GM12878 (cell line): ENCODE results near the gene HDAC9. TPM values are rescaled to one million over a fixed set of nuclear protein-coding genes. Genes with fewer than 3 reads are reported as not detected.

Experiments
- ATAC-seq: fragments of 200-7000 bp; cut with Tn5 transposase; 3 replicates; pipeline ENCODE4 v1.9.1; 2020; ENCODE audit warnings: mild to moderate bottlenecking, moderate library complexity
- BruUV-seq: library from RNA; stranded (reverse); fragments of 400-500 nt; replicated peaks from 2 replicates; lab custom pipeline; 2021; lab: Mats Ljungman, UMichigan
- CTCF ChIA-PET: fragments of 300-600 bp; sonication (Branson Sonifier 250); formaldehyde crosslinking; extraction: SDS; loops from one replicate; lab custom pipeline; 2021; ENCODE audit warnings: inconsistent platforms; lab: Yijun Ruan, JAX
- POLR2A ChIA-PET: fragments of 350-600 bp; formaldehyde crosslinking; extraction: SDS; loops from one replicate; lab custom pipeline; 2021; ENCODE audit warnings: inconsistent platforms; lab: Charles Lee
- RAD21 ChIA-PET: fragments of 300-600 bp; sonication (Branson Sonifier 250); formaldehyde crosslinking; loops from one replicate; lab custom pipeline; 2023; ENCODE audit warnings: antibody characterized with exemption; ENCODE audit not compliant: unreplicated experiment; lab: Charles Lee
- SMC1A ChIA-PET: fragments of 300-600 bp; sonication (Branson Sonifier 250); formaldehyde crosslinking; loops from one replicate; lab custom pipeline; 2023; ENCODE audit not compliant: unreplicated experiment, uncharacterized antibody; lab: Charles Lee
- DNase-seq: peaks from one replicate; pipeline ENCODE4 v3.0.0-alpha.2; 2011; ENCODE audit warnings: low read depth, low spot score
- FAIRE-seq: peaks from 3 replicates; lab custom pipeline; 2011; peaks lifted over from hg19 to GRCh38; lab: Jason Lieb, UNC
- H2AFZ ChIP-seq: 2 replicates; pipeline ENCODE4 v1.6.0; 2011; ENCODE audit warnings: low read depth, low read length, control low read depth; ENCODE audit not compliant: control insufficient read depth
- H3K27ac ChIP-seq: 2 replicates; pipeline ENCODE4 v1.5.1; 2011; ENCODE audit warnings: control low read depth; ENCODE audit not compliant: control insufficient read depth, insufficient read depth
- H3K27me3 ChIP-seq, 2 experiments: replicated peaks in 1 of 2; 2 replicates each; pipeline versions ENCODE4 v1.6.0 to v1.6.1; 2011; ENCODE audit warnings: low read length in 1 of 2; ENCODE audit not compliant: control insufficient read depth in 2 of 2, insufficient read depth in 2 of 2
- H3K36me3 ChIP-seq, 2 experiments: 2 replicates each; pipeline ENCODE4 v1.5.1; 2011; ENCODE audit warnings: low read length in 1 of 2; ENCODE audit not compliant: control insufficient read depth in 2 of 2, insufficient read depth in 2 of 2
- H3K4me1 ChIP-seq: 2 replicates; pipeline ENCODE4 v1.6.1; 2011; ENCODE audit warnings: mild to moderate bottlenecking, low read length, moderate library complexity, mixed read lengths; ENCODE audit not compliant: control insufficient read depth, insufficient read depth
- H3K4me2 ChIP-seq: 2 replicates; pipeline ENCODE4 v1.6.0; 2011; ENCODE audit warnings: control low read depth; ENCODE audit not compliant: control insufficient read depth, insufficient read depth
- H3K4me3 ChIP-seq: fragments of 200-600 bp; sonication (generic); 2 replicates; pipeline ENCODE4 v1.5.1; 2016
- H3K79me2 ChIP-seq: 2 replicates; pipeline ENCODE4 v1.6.0; 2011; ENCODE audit warnings: low read length; ENCODE audit not compliant: control insufficient read depth, insufficient read depth
- H3K9ac ChIP-seq: 2 replicates; pipeline ENCODE4 v1.8.0; 2011; ENCODE audit warnings: low read length, control low read depth, mixed read lengths; ENCODE audit not compliant: control insufficient read depth, insufficient read depth
- H3K9me3 ChIP-seq: replicated peaks from 3 replicates; pipeline ENCODE4 v1.5.1; 2011; ENCODE audit warnings: mild to moderate bottlenecking, low read length; ENCODE audit not compliant: control insufficient read depth, insufficient read depth
- H4K20me1 ChIP-seq: 2 replicates; pipeline ENCODE4 v1.6.0; 2011; ENCODE audit not compliant: control insufficient read depth, insufficient read depth
- CBX5 ChIP-seq: sonication (generic); IDR thresholded peaks from 2 replicates; pipeline ENCODE4 v1.6.1; 2016; ENCODE audit warnings: low read depth, moderate library complexity, mild to moderate bottlenecking, inconsistent platforms
- WGBS: methylation state at CpG from one replicate; pipeline ENCODE4 v1.1.6; 2016; ENCODE audit warnings: low lambda C conversion rate; ENCODE audit not compliant: insufficient replicate concordance, insufficient coverage; ENCODE audit errors: missing lambda C conversion rate; 5-methylcytosine and 5-hydroxymethylcytosine counted together
- in situ Hi-C: fragments of 300-500 bp; cut with MboI; formaldehyde crosslinking; loops from 9 replicates; pipeline ENCODE4 v1.14.3; 2018; ENCODE audit warnings: mixed read lengths
- intact Hi-C: fragments of 100-400 bp; cut with micrococcal nuclease; formaldehyde crosslinking; loops from one replicate; pipeline ENCODE4 v1.14.2; 2022; ENCODE audit not compliant: unreplicated experiment
- polyA plus RNA-seq, 11 experiments: library from polyadenylated mRNA; depleted of rRNA in 4 of 11; unstranded in 6 of 11; stranded (reverse) in 5 of 11; fragments of >200 nt; fragmentation: Nextera tagmentation in 4 of 11; fragmentation: Illumina TruSeq in 1 of 11; extraction: Ambion mirVana in 4 of 11; extraction: Trizol in 1 of 11; gene quantifications; 1 replicate in 1 of 11; 2 replicates in 10 of 11; pipeline versions ENCODE4 v1.2.1 to v1.2.3, GENCODE V29; 2011 to 2016; ENCODE audit warnings: inconsistent platforms in 2 of 11, missing spikeins in 2 of 11, low read depth in 1 of 11
- total RNA-seq, 4 experiments: library from RNA; depleted of rRNA in 3 of 4; stranded (reverse); fragments of >200 nt in 3 of 4; fragmentation: Illumina TruSeq in 1 of 4; extraction: Trizol in 1 of 4; gene quantifications; 2 replicates each; pipeline versions ENCODE4 v1.2.1 to v1.2.3, GENCODE V29; 2013 to 2021
- TF ChIP-seq, protein P1 (sequence below): fragments of 450-650 bp; IDR thresholded peaks from 2 replicates; pipeline ENCODE4 v1.6.1; 2017; ENCODE audit warnings: mild to moderate bottlenecking
- TF ChIP-seq, protein P2 (sequence below): IDR thresholded peaks from 2 replicates; pipeline ENCODE4 v1.6.1; 2012; ENCODE audit warnings: low read depth, low read length, improper control_type of control experiment

Gene HDAC9
- total and polyA plus RNA-seq, 10 of the 15 experiments (the other 5 are each of a cell fraction or from before 2014, with no cell fraction given): 0.73 to 12.8 (median 0.92) TPM

GRCh38 chr7:18552943-18553604 lies 57.5 kb downstream of the HDAC9 start:
- Histone ChIP-seq H4K20me1 (no peaks in the 10 kb centered on the region), H3K4me3 (no peak overlapping the region), H3K79me2 (no peaks in the 10 kb centered on the region), H3K4me2 (no peak overlapping the region), H3K36me3 (no peaks in the 10 kb centered on the region), H3K27me3 (no peaks in the 10 kb centered on the region), H3K4me1 (no peaks in the 10 kb centered on the region), H3K9ac (no peak overlapping the region), H3K27ac (no peak overlapping the region), H3K9me3 (no peaks in the 10 kb centered on the region), H2AFZ (no peak overlapping the region)
- ChIA-PET CTCF (interaction anchor here (1.1 kb wide), 1 partner anchor 201 kb away, joined by 3 read pairs; no protein-coding TSS in a partner anchor), POLR2A (no interaction called here), RAD21 (no interaction called here), SMC1A (no interaction called here)
- no peak for DNase-seq
- 44% methylated on average over 8 of the region's 8 CpGs for WGBS
- in situ Hi-C loops: no loop called here
- intact Hi-C loops: no loop called here
- BruUV-seq: no TSS peak
- ATAC-seq: no peak
- no peak for FAIRE-seq
- TF ChIP-seq CBX5: no peak
- TF ChIP-seq, protein P1, sequence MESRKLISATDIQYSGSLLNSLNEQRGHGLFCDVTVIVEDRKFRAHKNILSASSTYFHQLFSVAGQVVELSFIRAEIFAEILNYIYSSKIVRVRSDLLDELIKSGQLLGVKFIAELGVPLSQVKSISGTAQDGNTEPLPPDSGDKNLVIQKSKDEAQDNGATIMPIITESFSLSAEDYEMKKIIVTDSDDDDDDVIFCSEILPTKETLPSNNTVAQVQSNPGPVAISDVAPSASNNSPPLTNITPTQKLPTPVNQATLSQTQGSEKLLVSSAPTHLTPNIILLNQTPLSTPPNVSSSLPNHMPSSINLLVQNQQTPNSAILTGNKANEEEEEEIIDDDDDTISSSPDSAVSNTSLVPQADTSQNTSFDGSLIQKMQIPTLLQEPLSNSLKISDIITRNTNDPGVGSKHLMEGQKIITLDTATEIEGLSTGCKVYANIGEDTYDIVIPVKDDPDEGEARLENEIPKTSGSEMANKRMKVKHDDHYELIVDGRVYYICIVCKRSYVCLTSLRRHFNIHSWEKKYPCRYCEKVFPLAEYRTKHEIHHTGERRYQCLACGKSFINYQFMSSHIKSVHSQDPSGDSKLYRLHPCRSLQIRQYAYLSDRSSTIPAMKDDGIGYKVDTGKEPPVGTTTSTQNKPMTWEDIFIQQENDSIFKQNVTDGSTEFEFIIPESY: no peak
- TF ChIP-seq, protein P2, sequence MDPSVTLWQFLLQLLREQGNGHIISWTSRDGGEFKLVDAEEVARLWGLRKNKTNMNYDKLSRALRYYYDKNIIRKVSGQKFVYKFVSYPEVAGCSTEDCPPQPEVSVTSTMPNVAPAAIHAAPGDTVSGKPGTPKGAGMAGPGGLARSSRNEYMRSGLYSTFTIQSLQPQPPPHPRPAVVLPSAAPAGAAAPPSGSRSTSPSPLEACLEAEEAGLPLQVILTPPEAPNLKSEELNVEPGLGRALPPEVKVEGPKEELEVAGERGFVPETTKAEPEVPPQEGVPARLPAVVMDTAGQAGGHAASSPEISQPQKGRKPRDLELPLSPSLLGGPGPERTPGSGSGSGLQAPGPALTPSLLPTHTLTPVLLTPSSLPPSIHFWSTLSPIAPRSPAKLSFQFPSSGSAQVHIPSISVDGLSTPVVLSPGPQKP: 0 out of 2 replicates have a peak, but pooled peaks have one; percentile 10
